Rectal smooth muscle tissue (tissue), 1 donor: ENCODE measurements around the gene AP1G2.

ENCODE experiments used
- H3K27ac ChIP-seq: one replicate; pipeline ENCODE4 v1.7.0; 2013; ENCODE audit warnings: low read depth, low read length, inconsistent platforms
- H3K27me3 ChIP-seq: one replicate; pipeline ENCODE4 v1.7.0; 2013; ENCODE audit warnings: low read length; ENCODE audit not compliant: control insufficient read depth, insufficient read depth
- H3K36me3 ChIP-seq: one replicate; pipeline ENCODE4 v1.7.0; 2013; ENCODE audit warnings: low read length; ENCODE audit not compliant: control insufficient read depth, insufficient read depth
- H3K4me1 ChIP-seq: one replicate; pipeline ENCODE4 v1.7.0; 2013; ENCODE audit warnings: low read length; ENCODE audit not compliant: control insufficient read depth, insufficient read depth
- H3K4me3 ChIP-seq: one replicate; pipeline ENCODE4 v1.7.0; 2013; ENCODE audit warnings: low read length
- H3K9ac ChIP-seq: one replicate; pipeline ENCODE4 v1.7.0; 2013; ENCODE audit warnings: low read length

AP1G2 gene

DNA sequence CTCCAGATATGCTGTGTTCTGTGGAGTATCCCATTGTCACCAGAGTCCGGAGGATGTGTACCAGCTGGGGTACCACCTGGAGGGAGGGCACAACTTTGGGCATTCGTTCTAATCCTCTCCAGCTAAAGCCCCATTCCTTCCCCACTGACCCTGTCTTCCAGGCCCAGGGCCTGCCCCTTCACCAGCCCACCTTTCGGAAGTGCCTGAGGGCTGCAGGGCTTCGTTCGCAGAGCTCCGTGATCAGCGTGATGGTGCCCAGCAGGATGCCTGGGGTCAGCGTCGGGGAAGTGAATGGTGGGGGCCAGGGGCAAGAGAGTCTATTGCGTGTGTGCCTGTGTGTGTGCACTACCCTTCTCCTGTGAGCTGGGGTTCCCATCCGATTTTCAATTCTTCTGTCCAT, 2.0 kb downstream of the AP1G2 start:
- H3K4me1 ChIP-seq, result peaks cover 3% of the 10 kb centered on the region
- H3K27ac ChIP-seq, result no peak overlapping the region
- H3K36me3 ChIP-seq, result peaks cover 19% of the 10 kb centered on the region
- H3K9ac ChIP-seq, result no peak overlapping the region
- H3K27me3 ChIP-seq, result no peaks in the 10 kb centered on the region
- H3K4me3 ChIP-seq, result no peak overlapping the region

DNA sequence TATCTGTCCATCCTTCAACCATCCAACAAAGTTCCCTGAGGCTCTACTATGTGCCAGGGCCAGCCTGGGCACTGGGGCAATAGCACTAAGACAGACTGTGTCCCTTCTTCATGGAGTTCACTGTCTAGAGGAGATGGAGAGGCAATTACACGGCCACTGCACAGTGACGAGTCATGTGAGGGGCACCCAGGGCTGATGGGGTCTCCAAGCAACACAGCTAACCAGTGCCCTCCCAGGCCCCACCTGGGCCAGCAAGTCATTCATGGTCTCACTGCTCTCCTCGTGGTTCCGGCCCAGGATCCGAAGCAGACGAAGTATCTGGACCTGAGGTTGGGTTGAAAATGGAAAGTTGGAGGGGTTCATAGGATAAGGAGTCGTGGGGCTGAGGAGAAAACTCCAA, 2.7 kb downstream of the AP1G2 start:
- H3K36me3 ChIP-seq, result peaks cover 23% of the 10 kb centered on the region
- H3K4me3 ChIP-seq, result no peak overlapping the region
- H3K27me3 ChIP-seq, result no peaks in the 10 kb centered on the region
- H3K9ac ChIP-seq, result no peak overlapping the region
- no peak overlapping the region for H3K27ac ChIP-seq
- H3K4me1 ChIP-seq, result peaks cover 3% of the 10 kb centered on the region

DNA sequence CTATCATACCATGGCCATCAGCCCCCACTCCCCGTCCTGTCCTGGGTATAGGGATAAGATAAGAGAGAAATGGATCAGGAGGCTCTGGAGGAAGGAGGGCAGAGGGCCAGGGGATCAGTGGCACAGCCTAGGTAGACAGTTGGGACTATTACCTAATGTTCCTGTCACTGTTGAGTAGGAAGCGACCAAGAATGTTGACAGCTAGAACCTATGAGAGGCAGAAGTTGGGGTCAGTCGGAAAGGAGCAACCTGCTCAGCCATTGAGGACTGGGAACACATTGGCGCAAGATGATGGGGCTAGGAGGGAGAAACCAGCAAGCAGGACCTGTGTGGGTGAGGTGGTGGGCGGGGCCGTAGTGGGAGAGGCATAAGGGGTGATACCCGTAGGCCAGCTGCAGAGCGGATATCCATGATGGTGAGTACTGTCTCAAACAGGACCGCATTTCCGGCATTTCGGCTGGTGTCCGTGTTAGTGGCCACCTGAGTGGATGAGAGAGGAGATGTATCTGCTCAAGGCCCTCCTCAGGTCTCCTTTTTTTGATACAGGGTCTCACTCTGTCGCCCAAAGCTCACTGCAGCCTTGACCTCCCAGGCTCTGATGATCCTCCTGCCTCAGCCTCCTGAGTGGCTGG, 3.3 kb downstream of the AP1G2 start:
- Histone ChIP-seq H3K4me1 (peaks cover 3% of the 10 kb centered on the region), H3K9ac (no peak overlapping the region)

DNA sequence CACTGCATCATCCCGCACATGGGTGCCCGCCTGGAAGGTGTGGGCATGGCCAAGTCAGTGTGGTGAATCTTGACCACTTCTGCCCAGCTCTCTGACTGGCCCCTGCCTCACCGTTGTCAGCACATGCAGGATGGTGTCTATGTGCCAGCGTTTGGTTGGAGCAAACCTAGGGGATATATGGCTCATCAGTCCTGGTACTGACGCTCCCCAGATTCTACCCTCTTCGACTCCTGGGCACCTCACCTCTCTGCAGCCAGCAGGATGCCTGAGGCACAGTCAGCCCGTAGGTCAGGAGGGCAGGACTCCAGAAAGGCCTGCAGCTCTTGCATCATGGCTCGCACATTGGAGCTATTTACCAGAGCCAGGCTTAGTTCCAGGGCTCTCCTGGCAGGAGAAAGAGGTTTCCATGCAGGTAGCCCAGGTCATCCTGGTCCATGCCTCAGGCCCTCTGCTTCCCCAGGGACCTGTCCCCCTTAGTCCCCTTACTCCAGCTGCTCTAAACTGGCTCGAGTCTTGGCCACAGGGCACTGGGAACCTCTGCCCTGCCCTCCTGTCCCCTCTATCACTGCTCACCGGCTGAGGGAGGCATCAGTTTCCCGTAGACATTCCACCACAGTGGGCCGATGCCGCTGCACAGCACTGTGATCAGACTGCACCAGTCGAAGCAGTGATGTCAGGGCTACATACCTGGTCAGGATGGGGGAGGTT, 4.0 kb downstream of the AP1G2 start:
- H3K9ac ChIP-seq, result no peak overlapping the region
- H3K4me1 ChIP-seq, result peaks cover 3% of the 10 kb centered on the region
- no peaks in the 10 kb centered on the region for H3K27me3 ChIP-seq
- peaks cover 25% of the 10 kb centered on the region for H3K36me3 ChIP-seq
- no peak overlapping the region for H3K27ac ChIP-seq
- H3K4me3 ChIP-seq, result no peak overlapping the region

More for the DNA sequence above, 3.3 kb downstream of the AP1G2 start:
- H3K4me3 ChIP-seq, result no peak overlapping the region
- peaks cover 23% of the 10 kb centered on the region for H3K36me3 ChIP-seq
- H3K27me3 ChIP-seq, result no peaks in the 10 kb centered on the region
- H3K27ac ChIP-seq, result no peak overlapping the region

DNA sequence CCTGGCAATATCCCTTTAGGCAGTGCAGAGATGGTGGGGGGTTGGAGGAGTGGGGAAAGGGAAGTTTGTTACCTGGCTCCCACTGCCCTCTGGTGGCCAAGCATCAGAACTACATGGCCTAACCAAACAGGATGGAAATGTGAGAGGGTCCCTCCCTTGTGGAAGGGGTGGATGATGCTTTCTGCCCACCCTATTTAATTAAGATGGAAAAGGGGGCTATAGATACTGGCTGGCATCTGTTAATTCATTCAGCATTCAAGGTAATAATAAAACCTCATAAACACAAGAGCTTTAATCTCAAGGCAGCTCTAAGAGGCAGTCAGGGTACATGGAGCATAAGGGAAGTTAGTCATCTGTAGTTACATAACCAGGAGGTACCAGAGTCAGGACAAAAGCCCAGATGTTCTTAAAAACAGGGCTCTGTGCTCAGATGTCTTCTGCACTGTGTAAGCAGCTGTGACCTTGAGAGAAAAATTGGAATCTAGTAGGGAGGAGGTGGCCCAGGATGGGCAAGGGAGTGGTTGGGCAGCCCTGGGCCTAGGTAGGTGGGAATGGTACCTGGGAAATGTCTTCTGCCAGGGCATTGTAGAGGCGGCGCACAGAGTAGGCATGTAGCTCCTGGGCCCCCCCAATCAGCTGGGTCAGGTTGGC, 4.6 kb downstream of the AP1G2 start:
- H3K36me3 ChIP-seq, result peaks cover 25% of the 10 kb centered on the region
- H3K9ac ChIP-seq, result no peak overlapping the region
- no peak overlapping the region for H3K4me3 ChIP-seq
- H3K27ac ChIP-seq, result no peak overlapping the region
- peaks cover 3% of the 10 kb centered on the region for H3K4me1 ChIP-seq
- H3K27me3 ChIP-seq, result no peaks in the 10 kb centered on the region

DNA sequence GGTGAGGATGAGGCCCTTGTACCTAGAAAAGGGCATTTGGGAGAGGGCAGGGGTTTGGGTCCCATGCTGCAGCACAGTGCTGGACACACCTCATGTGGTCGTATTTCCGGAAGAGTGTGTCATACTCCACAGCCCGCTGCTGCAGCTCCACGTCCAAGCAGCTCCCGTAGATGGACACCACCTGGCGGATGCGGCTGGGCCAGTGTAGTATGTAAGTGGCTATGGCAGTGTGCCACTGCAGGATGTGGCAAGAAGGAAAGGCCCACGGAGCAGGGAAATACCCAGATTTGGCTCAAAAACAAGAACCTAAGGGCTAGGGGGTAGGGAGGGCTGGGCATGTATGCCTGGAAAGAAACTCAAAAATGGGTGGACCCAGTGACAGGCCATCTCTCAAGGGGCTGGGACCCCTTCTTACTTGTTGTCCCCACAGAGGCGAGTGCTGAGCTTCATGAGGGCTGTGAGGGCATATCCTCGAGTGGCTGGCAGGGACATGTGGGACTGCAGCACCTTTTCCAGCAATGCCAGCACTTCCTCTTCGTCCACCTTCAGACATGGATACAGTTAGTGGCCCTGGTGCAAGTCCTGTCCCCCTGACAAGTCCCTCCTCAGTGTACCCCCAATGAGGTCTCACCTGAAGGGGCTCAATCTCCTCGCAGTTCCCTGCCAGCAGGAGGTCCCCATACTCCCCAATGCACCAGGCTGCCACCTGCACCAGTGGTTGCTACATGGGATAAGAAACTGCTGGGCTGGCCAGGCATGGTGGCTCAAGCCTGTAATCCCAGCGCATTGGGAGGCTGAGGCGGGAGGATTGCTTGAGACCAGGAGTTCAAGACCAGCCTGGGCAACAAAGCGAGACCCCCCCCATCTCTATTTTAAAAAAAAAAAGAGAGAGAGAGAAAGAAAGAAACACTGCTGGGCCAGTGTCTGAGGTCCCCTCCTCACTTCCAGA, 5.4 kb downstream of the AP1G2 start:
- H3K4me1 ChIP-seq, result no peaks in the 10 kb centered on the region
- no peak overlapping the region for H3K27ac ChIP-seq
- peaks cover 25% of the 10 kb centered on the region for H3K36me3 ChIP-seq
- H3K4me3 ChIP-seq, result no peak overlapping the region
- no peaks in the 10 kb centered on the region for H3K27me3 ChIP-seq
- H3K9ac ChIP-seq, result no peak overlapping the region

DNA sequence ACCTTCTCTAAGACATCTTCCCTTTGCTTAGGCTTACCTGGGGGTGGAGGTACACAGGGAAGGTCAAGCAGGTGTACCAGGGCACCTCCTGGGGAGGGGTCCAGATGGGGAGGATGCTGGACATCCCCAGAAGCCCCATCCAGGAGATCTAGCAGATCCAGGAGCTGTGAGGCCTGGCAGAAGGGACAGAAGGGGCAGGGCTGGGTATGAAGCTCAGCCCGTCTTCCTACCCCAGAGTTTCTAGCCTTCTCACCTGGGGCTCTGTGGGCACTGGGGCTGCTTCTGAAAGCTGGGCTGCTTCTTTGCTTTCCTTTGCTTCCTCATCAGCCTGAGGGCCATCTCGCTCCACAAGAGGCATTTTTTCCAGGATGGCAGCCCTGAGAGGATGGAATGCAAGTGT, 6.3 kb downstream of the AP1G2 start:
- H3K9ac ChIP-seq, result no peak overlapping the region
- peaks cover 25% of the 10 kb centered on the region for H3K36me3 ChIP-seq
- H3K27me3 ChIP-seq, result no peaks in the 10 kb centered on the region
- H3K4me3 ChIP-seq, result no peak overlapping the region
- H3K27ac ChIP-seq, result no peak overlapping the region
- H3K4me1 ChIP-seq, result peaks cover 6% of the 10 kb centered on the region

DNA sequence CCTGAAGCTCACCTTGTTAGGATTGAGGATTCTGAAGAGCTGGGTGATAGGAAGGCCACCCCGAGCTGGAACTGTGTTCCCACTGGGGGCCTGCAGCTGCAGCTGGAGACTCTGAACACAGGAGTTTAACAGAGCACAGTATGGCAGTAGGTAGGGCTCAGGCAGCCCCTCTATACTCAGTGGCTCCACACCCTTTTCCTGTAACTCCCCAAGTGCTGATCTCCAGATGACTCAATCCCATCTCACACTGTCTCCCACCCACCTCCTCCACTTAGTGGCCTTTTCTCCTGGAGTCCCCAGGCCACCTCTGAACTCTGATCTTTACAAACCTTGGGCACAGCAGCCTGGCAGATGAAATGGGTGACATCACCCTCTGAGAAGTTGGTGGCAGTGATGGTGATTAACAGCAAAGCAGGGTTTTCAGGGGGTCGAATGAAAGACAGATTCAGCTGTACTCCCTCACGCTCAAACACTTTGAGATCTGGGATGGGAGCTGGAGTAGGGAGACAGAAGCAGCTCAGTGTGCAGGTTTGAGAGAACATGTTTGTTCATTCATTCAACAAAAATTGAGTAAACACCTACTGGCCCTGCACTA, 7.6 kb downstream of the AP1G2 start:
- H3K36me3 ChIP-seq, result peaks cover 22% of the 10 kb centered on the region
- H3K4me3 ChIP-seq, result no peak overlapping the region
- H3K4me1 ChIP-seq, result peaks cover 6% of the 10 kb centered on the region
- no peak overlapping the region for H3K27ac ChIP-seq
- H3K9ac ChIP-seq, result no peak overlapping the region
- no peaks in the 10 kb centered on the region for H3K27me3 ChIP-seq

DNA sequence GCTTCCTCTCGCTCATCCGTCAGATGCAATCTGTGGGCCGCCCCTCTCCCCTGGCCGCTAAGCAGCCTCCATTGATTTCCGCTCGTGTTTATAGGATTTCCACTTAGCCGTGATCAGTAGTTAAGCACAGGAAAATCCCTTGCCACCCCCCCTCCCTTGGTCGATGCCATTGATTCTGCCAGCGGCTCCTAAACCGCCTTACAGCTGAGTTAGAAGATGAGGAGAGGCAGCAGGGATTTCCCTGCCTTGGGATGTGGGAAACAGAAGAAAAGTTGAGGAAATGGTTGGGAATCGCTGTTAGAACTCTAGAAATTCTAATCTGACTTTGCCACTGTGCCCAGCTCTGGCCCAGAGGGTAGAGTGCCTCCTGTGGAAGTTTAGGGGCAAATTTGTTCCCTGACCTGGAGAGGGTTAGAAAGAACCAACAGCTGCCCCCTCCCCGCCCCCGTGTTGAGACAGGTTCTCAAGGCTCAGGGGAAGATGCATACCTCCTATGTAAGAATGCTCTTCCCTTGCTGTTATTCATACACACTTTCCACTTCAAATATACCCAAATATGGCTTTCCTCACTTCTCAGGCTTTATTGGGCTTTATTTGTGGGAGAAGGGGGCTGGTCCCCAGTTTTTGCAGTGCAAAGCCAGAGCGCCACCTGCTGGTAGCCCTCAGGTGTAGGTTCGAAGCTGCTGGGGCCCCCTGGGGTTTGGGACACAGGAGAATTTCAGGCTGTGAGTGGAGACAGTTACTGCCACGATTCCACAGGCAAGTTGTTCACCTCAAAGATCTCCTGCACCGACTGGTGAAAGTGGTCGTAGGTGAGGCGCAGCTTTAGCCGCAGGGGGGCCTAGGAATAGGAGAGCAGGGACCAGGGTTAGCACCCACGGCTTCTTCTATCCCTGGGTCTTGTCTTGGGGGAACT, 8.3 kb downstream of the AP1G2 start:
- H3K36me3 ChIP-seq, result peaks cover 22% of the 10 kb centered on the region
- peaks cover 6% of the 10 kb centered on the region for H3K4me1 ChIP-seq
- H3K27me3 ChIP-seq, result no peaks in the 10 kb centered on the region
- H3K4me3 ChIP-seq, result no peak overlapping the region
- H3K9ac ChIP-seq, result no peak overlapping the region
- H3K27ac ChIP-seq, result no peak overlapping the region

DNA sequence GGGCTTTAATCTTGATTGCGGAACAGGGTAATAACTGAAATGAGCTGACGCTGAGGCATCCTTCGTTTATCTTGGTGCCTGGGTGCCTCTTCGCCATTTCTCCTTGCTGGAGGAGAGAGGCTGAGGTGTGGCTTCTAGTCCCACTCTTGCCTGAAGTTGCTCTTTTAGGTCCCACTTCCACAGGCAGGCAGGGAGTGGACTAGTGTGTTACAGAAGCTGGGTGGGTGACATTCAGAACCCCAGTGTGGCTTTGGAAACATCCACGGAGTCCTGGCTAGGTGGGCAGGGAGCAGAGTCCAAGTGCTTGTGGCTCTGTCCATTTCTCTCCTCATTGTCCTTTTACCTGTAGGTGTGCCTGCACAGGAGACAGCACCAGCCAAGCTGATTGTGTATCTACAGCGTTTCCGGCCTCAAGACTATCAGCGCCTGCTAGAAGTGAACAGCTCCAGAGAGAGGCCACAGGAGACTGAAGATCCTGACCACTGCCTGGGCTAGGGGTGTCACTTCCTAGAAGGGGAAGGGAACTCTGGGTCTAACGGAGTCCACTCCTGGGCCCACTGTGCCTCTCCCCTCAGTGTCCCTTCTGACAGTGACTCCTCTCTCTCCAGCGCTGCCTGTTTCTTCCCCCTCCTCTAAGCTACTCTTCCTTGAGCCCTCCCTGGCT, 9.1 kb downstream of the AP1G2 start:
- Histone ChIP-seq H3K27ac (no peak overlapping the region), H3K4me3 (no peak overlapping the region), H3K36me3 (peaks cover 22% of the 10 kb centered on the region), H3K9ac (no peak overlapping the region), H3K4me1 (peaks cover 6% of the 10 kb centered on the region), H3K27me3 (no peaks in the 10 kb centered on the region)

DNA sequence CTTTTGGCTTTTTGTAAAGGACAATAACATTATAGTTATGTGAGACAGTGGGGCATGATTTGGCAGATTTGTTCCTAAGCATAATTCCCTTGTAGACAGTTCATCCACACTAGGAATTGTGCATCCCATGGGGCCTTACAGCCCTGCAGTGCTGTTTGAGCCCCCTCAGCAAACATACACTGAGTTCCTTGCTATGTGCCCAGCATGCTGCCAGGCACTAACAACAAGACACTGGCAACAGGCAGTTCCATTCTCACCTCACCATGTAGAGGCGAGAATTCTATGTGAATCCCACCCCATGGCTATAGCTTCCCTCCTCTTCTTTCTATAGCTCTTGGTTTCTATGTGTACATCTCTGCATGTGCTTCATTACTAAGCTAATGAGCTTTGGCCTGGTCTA, 9.6 kb downstream of the AP1G2 start:
- peaks cover 6% of the 10 kb centered on the region for H3K4me1 ChIP-seq
- peaks cover 19% of the 10 kb centered on the region for H3K36me3 ChIP-seq
- no peaks in the 10 kb centered on the region for H3K27me3 ChIP-seq
- no peak overlapping the region for H3K9ac ChIP-seq
- no peak overlapping the region for H3K4me3 ChIP-seq
- H3K27ac ChIP-seq, result no peak overlapping the region
